Right lung (tissue), 5 donors: Measurements from ENCODE around the gene MBD3L3. TPM values are rescaled to one million over a fixed set of nuclear protein-coding genes. Genes with fewer than 3 reads are reported as not detected.

Experiments used
- polyA plus RNA-seq, 5 donors: library from polyadenylated mRNA; unstranded; fragments of 120-200 nt; gene quantifications; one replicate each; pipeline versions ENCODE4 v1.2.1 to v1.2.3, GENCODE V29; 2013; ENCODE audit warnings: inconsistent platforms in 1 of 5, low replicate concordance in 1 of 5; ENCODE audit not compliant: insufficient read length in 5 of 5, insufficient read depth in 1 of 5

MBD3L3 gene
- polyA plus RNA-seq, 5 donors = not detected

Other genes with a start within 250 kb of the MBD3L3 start
- gene ADGRE1, start 171.1 kb downstream of the MBD3L3 start, polyA plus RNA-seq = under 1 TPM; 0.12 to 0.42 (median 0.21) TPM
- gene MBD3L2B, start 37.2 kb downstream of the MBD3L3 start, polyA plus RNA-seq = not detected
- not detected for gene MBD3L5, start 28.1 kb downstream of the MBD3L3 start, polyA plus RNA-seq
- not detected for gene MBD3L4, start 18.5 kb downstream of the MBD3L3 start, polyA plus RNA-seq
- gene MBD3L2, start 9.4 kb downstream of the MBD3L3 start, polyA plus RNA-seq = not detected
- 10 to 100 TPM in 1 of 5 donors, 1 to 10 TPM in 4; 7.0 to 10.2 (median 8.1) TPM for gene ZNF557, start 11.0 kb upstream of the MBD3L3 start, polyA plus RNA-seq
- gene INSR, start 235.7 kb upstream of the MBD3L3 start, polyA plus RNA-seq = 10 to 100 TPM; 11.8 to 15.7 (median 13.8) TPM